Common myeloid progenitor, CD34-positive (primary cell): ENCODE data around the gene RAD51B.

Experiments
- CTCF ChIA-PET: fragments of 350-600 bp; sonication (Branson Sonifier 250); formaldehyde crosslinking; loops from one replicate; lab custom pipeline; 2021; ENCODE audit warnings: antibody characterized with exemption; lab: Charles Lee
- POLR2A ChIA-PET: fragments of 350-600 bp; sonication (Branson Sonifier 250); formaldehyde crosslinking; loops from one replicate; lab custom pipeline; 2021; ENCODE audit warnings: antibody characterized with exemption; lab: Charles Lee
- DNase-seq, 3 donors: peaks; one replicate each; pipeline versions ENCODE4 v3.0.0 to v3.0.0-alpha.2; 2013
- H3K27ac ChIP-seq, 2 experiments: 1 replicate in 1 of 2; 2 replicates in 1 of 2; pipeline ENCODE4 v1.7.0; 2013; ENCODE audit warnings: inconsistent platforms in 2 of 2, low read length in 2 of 2, mild to moderate bottlenecking in 2 of 2, low read depth in 1 of 2, moderate library complexity in 1 of 2; ENCODE audit not compliant: severe bottlenecking in 2 of 2, insufficient read depth in 1 of 2, poor library complexity in 1 of 2
- H3K27me3 ChIP-seq, 5 experiments: replicated peaks in 2 of 5; 1 replicate in 3 of 5; 2 replicates in 2 of 5; pipeline versions ENCODE4 v1.6.1 to v1.7.0; 2013; ENCODE audit warnings: low read length in 4 of 5, mild to moderate bottlenecking in 2 of 5, moderate library complexity in 2 of 5, inconsistent platforms in 1 of 5; ENCODE audit not compliant: insufficient read depth in 5 of 5, control insufficient read depth in 4 of 5
- H3K36me3 ChIP-seq, 4 experiments: 1 replicate in 2 of 4; 2 replicates in 2 of 4; pipeline versions ENCODE4 v1.6.1 to v1.7.0; 2013; ENCODE audit warnings: low read length in 3 of 4, control low read depth in 1 of 4, mild to moderate bottlenecking in 1 of 4; ENCODE audit not compliant: control insufficient read depth in 4 of 4, insufficient read depth in 4 of 4
- H3K4me1 ChIP-seq, 4 experiments: 1 replicate in 3 of 4; 2 replicates in 1 of 4; pipeline versions ENCODE4 v1.6.1 to v1.7.1; 2013; ENCODE audit warnings: low read length in 3 of 4, mild to moderate bottlenecking in 3 of 4, control low read depth in 1 of 4, inconsistent platforms in 1 of 4, moderate library complexity in 1 of 4; ENCODE audit not compliant: control insufficient read depth in 4 of 4, insufficient read depth in 4 of 4; ENCODE audit errors: control extremely low read depth in 1 of 4
- H3K4me3 ChIP-seq, 7 experiments: 1 replicate in 4 of 7; 2 replicates in 3 of 7; pipeline versions ENCODE4 v1.5.1 to v1.7.0; 2013; ENCODE audit warnings: mild to moderate bottlenecking in 7 of 7, low read length in 6 of 7, moderate library complexity in 6 of 7, inconsistent platforms in 2 of 7, low read depth in 2 of 7, control low read depth in 1 of 7; ENCODE audit not compliant: insufficient read depth in 4 of 7, control insufficient read depth in 1 of 7; ENCODE audit errors: extremely low read depth in 1 of 7
- H3K9me3 ChIP-seq, 5 experiments: 1 replicate in 4 of 5; 2 replicates in 1 of 5; pipeline versions ENCODE4 v1.6.1 to v1.7.1; 2013; ENCODE audit warnings: low read length in 4 of 5, mild to moderate bottlenecking in 2 of 5, inconsistent platforms in 1 of 5, low read depth in 1 of 5, moderate library complexity in 1 of 5; ENCODE audit not compliant: control insufficient read depth in 4 of 5, insufficient read depth in 2 of 5; ENCODE audit errors: control extremely low read depth in 1 of 5
- WGBS: methylation state at CpG from one replicate; pipeline ENCODE4 v1.1.5; 2013; ENCODE audit not compliant: insufficient coverage; 5-methylcytosine and 5-hydroxymethylcytosine counted together

The RAD51B gene

DNA sequence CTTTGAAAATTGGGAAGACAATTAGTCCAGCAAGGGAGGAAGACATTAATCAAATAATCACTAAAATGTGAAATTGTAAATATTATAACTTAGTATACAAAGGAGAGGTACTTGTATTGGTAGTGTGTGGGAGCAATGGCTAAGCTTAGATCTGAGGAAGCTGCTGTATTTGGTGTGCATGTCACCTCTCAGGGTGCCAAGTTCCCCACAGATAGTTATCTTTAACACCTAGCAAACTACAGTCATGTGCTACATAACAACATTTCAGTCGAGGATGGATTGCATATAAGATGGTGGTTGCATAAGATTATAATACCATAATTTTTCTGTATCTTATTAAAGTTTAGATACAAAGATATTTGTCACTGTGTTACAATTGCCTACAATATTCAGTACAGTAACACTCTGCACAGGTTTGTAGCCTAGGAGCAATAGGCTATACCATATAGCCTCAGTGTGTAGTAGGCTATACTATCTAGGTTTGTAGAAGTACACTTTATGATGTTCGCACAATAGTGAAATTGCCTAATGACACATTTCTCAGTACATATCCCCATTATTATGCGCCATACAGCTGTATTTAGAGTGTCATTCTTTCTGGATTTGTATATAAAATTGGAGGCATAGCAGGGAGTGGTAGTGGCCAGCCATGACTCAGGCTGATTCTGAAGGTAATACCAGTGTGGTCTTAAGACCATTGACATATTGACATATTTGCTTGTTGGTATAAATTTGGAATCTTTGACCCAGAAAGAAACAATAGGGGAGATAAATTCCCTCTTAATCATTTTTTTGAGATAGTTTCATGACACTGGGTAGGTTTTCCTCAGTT is 55.8 kb downstream of the RAD51B start:
- Histone ChIP-seq H3K4me1 (no peaks in the 10 kb centered on the region), H3K27me3 (no peaks in the 10 kb centered on the region), H3K4me3 (no peak overlapping the region), H3K9me3 (no peaks in the 10 kb centered on the region), H3K27ac (no peak overlapping the region), H3K36me3 (no peaks in the 10 kb centered on the region)
- ChIA-PET CTCF (interaction anchor here (2.8 kb wide), 1 partner anchor 18 kb away, joined by 8 read pairs; no protein-coding TSS in a partner anchor), POLR2A (no interaction called here)
- no peak for DNase-seq
- WGBS = no CpG with 5 or more reads among the region's 3 CpGs

DNA sequence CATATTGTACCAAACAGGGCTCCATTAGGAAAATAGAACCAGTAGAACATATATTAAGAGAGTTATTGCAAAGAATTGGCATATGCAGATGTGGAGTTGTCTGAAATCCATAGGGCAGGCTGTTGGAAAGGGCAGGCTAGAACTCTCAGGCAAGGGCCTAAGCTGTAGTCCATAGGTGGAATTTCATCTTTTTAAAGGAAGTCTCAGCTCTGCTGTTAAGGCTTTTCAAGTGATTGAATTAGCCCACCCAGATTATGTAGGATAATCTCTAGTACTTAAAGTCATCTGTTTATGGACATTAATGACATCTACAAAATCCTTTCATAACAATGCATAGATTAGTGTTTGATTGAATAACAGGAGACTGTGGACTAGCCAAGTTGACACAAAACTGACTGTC is 59.4 kb downstream of the RAD51B start:
- no peaks in the 10 kb centered on the region for H3K36me3 ChIP-seq
- H3K27me3 ChIP-seq = no peaks in the 10 kb centered on the region
- POLR2A ChIA-PET = no interaction called here
- no peaks in the 10 kb centered on the region for H3K9me3 ChIP-seq
- no peak for DNase-seq
- CTCF ChIA-PET = no interaction called here
- no peak overlapping the region for H3K27ac ChIP-seq
- peaks cover 11 to 26% (median 15%) of the 10 kb centered on the region in 4 experiments for H3K4me1 ChIP-seq
- no peak overlapping the region for H3K4me3 ChIP-seq

DNA sequence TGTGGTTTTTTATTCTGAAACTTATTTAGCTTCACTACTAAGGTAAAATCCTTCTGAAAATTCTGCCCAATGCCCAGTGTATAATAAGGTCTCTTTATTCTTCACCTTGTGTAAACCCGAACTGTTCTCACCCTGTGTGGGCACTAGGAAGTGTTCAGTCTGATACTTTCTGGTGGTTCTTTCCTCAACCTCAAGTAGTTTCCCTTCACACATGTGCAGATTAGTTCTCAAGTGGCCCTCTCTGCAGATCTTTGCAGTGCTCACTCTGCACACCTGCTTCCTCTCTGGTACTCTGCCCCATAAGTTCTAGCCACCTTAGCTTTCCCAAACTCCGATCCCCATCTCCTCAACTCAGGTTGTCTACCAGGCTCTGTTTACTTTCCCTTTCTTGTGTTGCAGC is 61.6 kb downstream of the RAD51B start:
- H3K27ac ChIP-seq = no peak overlapping the region
- peak overlapping the region in 3 of 7 experiments; percentile 16 to 46 (median 38) for H3K4me3 ChIP-seq
- H3K36me3 ChIP-seq = no peaks in the 10 kb centered on the region
- ChIA-PET POLR2A (no interaction called here), CTCF (interaction anchor here (0.9 to 2.4 kb wide), 8 partner anchors 14 to 935 kb away, joined by 3 to 11 read pairs (median 3); no protein-coding TSS in a partner anchor)
- H3K27me3 ChIP-seq = no peaks in the 10 kb centered on the region
- H3K9me3 ChIP-seq = no peaks in the 10 kb centered on the region
- H3K4me1 ChIP-seq = peaks cover 11 to 33% (median 19%) of the 10 kb centered on the region in 4 experiments
- peak in 2 of 3 donors; percentile 43 to 62 for DNase-seq
- 0% methylated on average over 1 of the region's 2 CpGs for WGBS

GRCh38 chr14:67882986-67883555 is 63.5 kb downstream of the RAD51B start:
- Histone ChIP-seq H3K9me3 (no peaks in the 10 kb centered on the region), H3K4me3 (no peak overlapping the region), H3K4me1 (peaks cover 11 to 33% (median 19%) of the 10 kb centered on the region in 4 experiments), H3K27ac (no peak overlapping the region), H3K27me3 (no peaks in the 10 kb centered on the region), H3K36me3 (no peaks in the 10 kb centered on the region)
- ChIA-PET CTCF (interaction anchor here (0.7 to 3.7 kb wide), 16 partner anchors 9 to 1028 kb away, joined by 3 to 22 read pairs (median 5); no protein-coding TSS in a partner anchor), POLR2A (interaction anchor here (0.8 kb wide), 1 partner anchor 912 kb away, joined by 3 read pairs; no protein-coding TSS in a partner anchor)
- DNase-seq = peak; percentile 21 to 63 (median 52)
- 84% methylated on average over 3 of the region's 4 CpGs for WGBS

- WGBS = no CpG with 5 or more reads among the region's 1 CpG
- ChIA-PET POLR2A (no interaction called here), CTCF (interaction anchor here (0.7 to 3.7 kb wide), 17 partner anchors 9 to 1027 kb away, joined by 3 to 22 read pairs (median 6); no protein-coding TSS in a partner anchor)
- Histone ChIP-seq H3K27ac (no peak overlapping the region), H3K9me3 (no peaks in the 10 kb centered on the region), H3K4me1 (peaks cover 11 to 33% (median 19%) of the 10 kb centered on the region in 4 experiments), H3K4me3 (no peak overlapping the region), H3K27me3 (no peaks in the 10 kb centered on the region), H3K36me3 (no peaks in the 10 kb centered on the region)
- peak; percentile 29 to 47 (median 42) for DNase-seq
These were observed 64.1 kb downstream of the RAD51B start for GRCh38 chr14:67883717-67884116.

DNA sequence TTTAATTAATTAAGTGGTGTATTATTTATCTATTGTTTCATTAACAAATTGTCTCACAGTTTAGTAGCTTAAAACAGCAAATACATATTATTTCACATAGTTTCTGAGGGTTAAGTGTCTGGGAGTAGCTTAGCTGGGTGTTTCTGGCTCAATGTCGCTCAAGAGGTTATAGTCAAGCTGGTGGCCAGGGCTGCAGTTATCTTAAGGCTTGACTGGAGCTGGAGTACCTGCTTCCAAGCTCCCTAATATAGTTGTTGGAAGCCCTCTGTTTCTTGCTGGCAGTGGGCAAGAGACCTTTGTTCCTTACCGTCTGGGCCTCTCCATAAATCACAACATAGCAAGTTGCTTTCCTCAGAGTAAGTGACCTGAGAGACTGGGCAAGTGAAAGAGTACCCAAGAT is 66.6 kb downstream of the RAD51B start:
- WGBS = 86% methylated on average over 2 of the region's 2 CpGs
- CTCF ChIA-PET = interaction anchor here (0.8 to 3.7 kb wide), 4 partner anchors 14 to 1243 kb away, joined by 3 to 22 read pairs (median 4); no protein-coding TSS in a partner anchor

DNA sequence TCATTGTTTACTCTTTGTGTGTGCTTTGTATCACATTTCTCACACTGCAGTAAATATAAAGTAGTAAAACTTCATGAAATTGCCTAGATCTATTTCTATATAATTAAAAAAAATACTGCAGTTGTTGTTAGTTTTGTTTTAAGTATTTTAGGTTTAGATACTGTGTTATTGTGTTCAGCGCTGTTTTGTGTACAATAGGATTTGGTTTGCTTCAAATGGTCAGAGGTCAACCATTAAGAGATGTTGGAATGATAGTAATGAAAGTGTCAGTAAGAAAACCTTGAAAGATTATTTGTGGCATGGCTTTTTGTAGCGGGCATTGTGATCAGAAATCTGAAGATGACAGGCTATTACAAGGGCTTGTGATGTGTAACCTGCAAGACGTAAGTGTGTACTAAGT is 67.9 kb downstream of the RAD51B start:
- POLR2A ChIA-PET = no interaction called here
- CTCF ChIA-PET = no interaction called here
- no peak overlapping the region for H3K27ac ChIP-seq
- no peaks in the 10 kb centered on the region for H3K27me3 ChIP-seq
- no peaks in the 10 kb centered on the region for H3K36me3 ChIP-seq
- 96% methylated on average over 3 of the region's 3 CpGs for WGBS
- DNase-seq = no peak
- peaks cover 6 to 19% (median 13%) of the 10 kb centered on the region in 4 experiments for H3K4me1 ChIP-seq
- no peaks in the 10 kb centered on the region for H3K9me3 ChIP-seq
- no peak overlapping the region for H3K4me3 ChIP-seq

More for the DNA sequence above, 66.6 kb downstream of the RAD51B start:
- POLR2A ChIA-PET = no interaction called here
- H3K27ac ChIP-seq = no peak overlapping the region
- H3K9me3 ChIP-seq = no peaks in the 10 kb centered on the region
- no peaks in the 10 kb centered on the region for H3K27me3 ChIP-seq
- DNase-seq = no peak
- peaks cover 10 to 27% (median 15%) of the 10 kb centered on the region in 4 experiments for H3K4me1 ChIP-seq
- no peak overlapping the region for H3K4me3 ChIP-seq
- H3K36me3 ChIP-seq = no peaks in the 10 kb centered on the region
